NT2/D1 (cell line): ENCODE data around the gene WDR88.

Source experiments
- SUZ12 ChIP-seq: IDR thresholded peaks from 2 replicates; pipeline ENCODE4 v1.6.1; 2011; ENCODE audit not compliant: insufficient read length, insufficient read depth; ENCODE audit errors: extremely low read depth
- ZNF274 ChIP-seq: IDR thresholded peaks from 2 replicates; pipeline ENCODE4 v1.6.1; 2011; ENCODE audit warnings: mild to moderate bottlenecking, low read depth, low read length

- TF ChIP-seq SUZ12 (no peak), ZNF274 (no peak)
Observed at GRCh38 chr19:33093420-33094210, 38.3 kb upstream of the WDR88 start.
